Activated naive CD8-positive, alpha-beta T cell (primary cell): ENCODE data around the gene CYP4F22.
A peak's percentile ranks its signal among the peaks of the same experiment; 100 is the strongest.
"Not testable (repeated sequence)": the region's sequence is repeated elsewhere in the genome, so short reads cannot be mapped to it uniquely, and the experiment has no call there.

Source experiments
- H3K27ac Mint-ChIP-seq: one replicate; pipeline ENCODE4 v1.8.0; 2021; ENCODE audit warnings: mixed read lengths
- H3K27me3 Mint-ChIP-seq: one replicate; pipeline ENCODE4 v1.8.0; 2021; ENCODE audit warnings: mixed read lengths
- H3K36me3 Mint-ChIP-seq: one replicate; pipeline ENCODE4 v1.8.0; 2021; ENCODE audit warnings: mixed read lengths
- H3K4me1 Mint-ChIP-seq: one replicate; pipeline ENCODE4 v1.8.0; 2021; ENCODE audit warnings: low read depth, mixed read lengths
- H3K4me3 Mint-ChIP-seq: one replicate; pipeline ENCODE4 v1.8.0; 2021; ENCODE audit warnings: mild to moderate bottlenecking, mixed read lengths
- H3K9me3 Mint-ChIP-seq: one replicate; pipeline ENCODE4 v1.8.0; 2021; ENCODE audit warnings: low read depth, mixed read lengths

CYP4F22 gene

GRCh38 chr19:15508035-15508710 lies at the start of gene CYP4F22:
TSS of gene CYP4F22 (plus strand) at chr19:15508525. CDS start at chr19:15525337, 16,812 bp downstream.
- Mint-ChIP-seq H3K4me1 (peaks cover 26% of the 10 kb centered on the region), H3K9me3 (no peaks in the 10 kb centered on the region), H3K27ac (no peak within 1 kb of the TSS), H3K27me3 (no peaks in the 10 kb centered on the region), H3K36me3 (no peaks in the 10 kb centered on the region), H3K4me3 (peak within 1 kb of the TSS; percentile 85)

DNA sequence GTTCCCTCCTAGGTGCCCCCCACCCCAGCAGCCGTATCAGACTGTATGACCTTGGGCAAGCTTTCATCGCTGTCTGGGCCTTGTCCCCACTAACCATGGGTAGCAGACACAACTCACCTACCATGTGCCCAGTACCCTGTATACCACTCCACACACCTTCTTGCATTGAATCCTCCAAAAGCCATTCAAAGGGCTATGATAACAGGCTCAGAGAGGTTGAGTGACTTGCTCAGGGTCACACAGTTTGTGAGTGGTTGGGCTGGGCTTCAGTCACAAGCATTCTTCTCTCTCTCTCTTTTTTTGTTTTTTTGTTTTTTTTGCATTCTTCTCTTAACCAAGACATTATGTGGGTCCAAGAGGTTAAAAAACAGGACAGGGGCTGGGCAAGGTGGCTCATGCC lies 46.6 kb upstream of the CYP4F22 start:
- Mint-ChIP-seq H3K27me3 (no peaks in the 10 kb centered on the region), H3K36me3 (peaks cover 4% of the 10 kb centered on the region), H3K4me3 (peak overlapping the region; percentile 76), H3K4me1 (peaks cover 44% of the 10 kb centered on the region), H3K27ac (peak overlapping the region; percentile 91), H3K9me3 (no peaks in the 10 kb centered on the region)

GRCh38 chr19:15463861-15464371 lies 44.4 kb upstream of the CYP4F22 start:
- Mint-ChIP-seq H3K36me3 (peaks cover 4% of the 10 kb centered on the region), H3K4me3 (peak overlapping the region; percentile 94), H3K9me3 (no peaks in the 10 kb centered on the region), H3K27me3 (no peaks in the 10 kb centered on the region), H3K4me1 (peaks cover 66% of the 10 kb centered on the region), H3K27ac (peak overlapping the region; percentile 91)

DNA sequence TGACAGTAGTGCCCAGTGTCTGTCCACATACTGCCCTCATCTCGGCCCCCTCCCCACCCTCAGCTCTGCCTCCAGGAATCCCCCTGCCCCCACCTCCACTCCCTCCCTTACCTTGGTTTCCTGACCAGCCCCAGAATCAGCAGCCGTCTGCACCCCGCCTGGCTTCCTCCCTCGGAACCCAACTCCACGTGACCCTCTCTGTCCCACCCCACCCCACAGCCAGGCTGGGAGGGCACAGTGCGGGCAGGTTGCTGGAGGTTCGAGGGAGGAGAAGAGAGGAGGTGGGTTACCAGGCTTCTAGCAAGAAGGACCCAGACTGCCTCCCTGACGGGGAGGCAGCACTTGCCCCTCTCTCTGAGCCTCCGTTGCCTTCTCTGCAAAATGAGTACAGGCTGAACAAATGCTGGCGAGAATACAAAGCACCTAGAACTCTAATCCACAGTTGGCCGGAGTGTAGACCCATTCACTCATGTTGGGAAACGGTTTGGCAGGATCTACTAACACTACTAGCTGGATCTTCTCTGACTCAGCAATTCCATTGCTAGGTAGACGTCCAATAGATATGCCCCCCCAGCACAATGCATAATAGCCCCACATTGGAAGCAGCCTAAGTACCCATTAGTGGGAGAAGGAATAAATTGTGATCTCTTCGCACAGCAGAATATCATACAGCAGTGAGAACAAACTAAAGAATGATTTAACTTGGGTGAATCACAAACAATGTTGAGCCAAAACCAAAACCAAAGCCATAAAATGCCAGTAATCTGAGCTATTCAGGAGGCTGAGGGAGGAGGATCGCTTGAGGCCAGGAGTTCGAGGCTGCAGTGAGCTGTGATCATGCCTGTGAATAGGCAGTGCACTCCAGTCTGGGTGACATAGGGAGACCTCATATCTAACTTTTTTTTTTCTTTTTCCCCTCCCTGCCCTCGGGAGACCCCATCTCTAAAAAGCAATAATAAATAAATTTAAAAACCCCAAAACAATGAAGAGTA lies 43.6 kb upstream of the CYP4F22 start, which contains the start of gene RASAL3:
Gene RASAL3 (minus strand): TSS at position 151 of the 992 bp plus-strand sequence. CDS start 186 bp downstream, outside the sequence.
- Mint-ChIP-seq H3K9me3 (no peaks in the 10 kb centered on the region), H3K27ac (peak within 1 kb of the TSS; percentile 95), H3K4me1 (peaks cover 70% of the 10 kb centered on the region), H3K27me3 (no peaks in the 10 kb centered on the region), H3K4me3 (peak within 1 kb of the TSS; percentile 94), H3K36me3 (peaks cover 4% of the 10 kb centered on the region)

DNA sequence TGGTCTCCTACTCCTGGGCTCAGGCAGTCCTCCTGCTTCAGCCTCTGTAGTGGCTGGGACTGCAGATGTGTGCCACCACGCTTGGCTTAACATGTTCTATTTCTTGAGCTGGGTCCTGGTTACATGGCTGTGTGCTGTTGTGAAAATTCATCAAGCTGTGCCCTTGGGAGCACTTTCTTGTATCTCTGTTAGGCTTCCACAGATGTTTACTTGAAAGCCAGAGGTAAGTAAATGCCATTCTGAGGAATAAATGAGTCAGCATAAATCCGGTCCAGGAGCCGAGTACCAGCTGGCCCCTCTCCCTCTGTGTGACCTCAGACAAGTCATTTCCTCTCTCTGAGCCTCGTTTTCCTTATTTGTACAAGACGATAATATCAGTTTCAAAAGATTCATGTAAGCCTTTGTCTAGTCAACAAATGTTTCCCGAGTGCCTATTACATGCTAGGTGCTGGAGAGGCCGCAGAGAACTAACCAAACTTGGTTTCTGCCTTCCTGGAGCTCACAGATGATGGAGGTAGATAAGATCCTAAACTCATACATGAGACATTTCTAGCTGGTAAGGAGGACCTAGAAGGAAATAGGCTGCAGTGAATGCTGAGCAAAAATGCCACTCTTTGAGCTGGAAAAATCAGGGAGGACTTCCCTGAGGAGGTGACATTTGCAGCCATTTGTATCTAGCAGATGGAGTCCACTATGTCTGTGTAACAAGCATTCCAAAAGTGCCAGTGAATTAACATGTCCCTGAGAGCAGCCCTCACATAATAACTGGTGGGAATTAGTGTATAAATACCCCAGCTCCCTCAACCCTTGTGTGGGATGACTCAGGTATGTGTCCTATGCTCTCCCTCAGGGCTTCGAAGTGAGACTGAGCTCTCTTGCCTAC lies 41.2 kb upstream of the CYP4F22 start:
- Mint-ChIP-seq H3K36me3 (no peaks in the 10 kb centered on the region), H3K27ac (peak overlapping the region; percentile 94), H3K4me3 (peak overlapping the region; percentile 74), H3K9me3 (no peaks in the 10 kb centered on the region), H3K4me1 (peaks cover 61% of the 10 kb centered on the region), H3K27me3 (no peaks in the 10 kb centered on the region)

- H3K36me3 Mint-ChIP-seq = no peaks in the 10 kb centered on the region
- H3K4me1 Mint-ChIP-seq = peaks cover 57% of the 10 kb centered on the region
- H3K9me3 Mint-ChIP-seq = no peaks in the 10 kb centered on the region
- H3K27ac Mint-ChIP-seq = peak overlapping the region; percentile 94
- H3K4me3 Mint-ChIP-seq = peak overlapping the region; percentile 87
- H3K27me3 Mint-ChIP-seq = no peaks in the 10 kb centered on the region
Measured at GRCh38 chr19:15467734-15468214, 40.6 kb upstream of the CYP4F22 start.

GRCh38 chr19:15468675-15469512 lies 39.4 kb upstream of the CYP4F22 start:
- H3K9me3 Mint-ChIP-seq = no peaks in the 10 kb centered on the region
- no peaks in the 10 kb centered on the region for H3K27me3 Mint-ChIP-seq
- peak overlapping the region; percentile 87 for H3K27ac Mint-ChIP-seq
- peaks cover 55% of the 10 kb centered on the region for H3K4me1 Mint-ChIP-seq
- H3K36me3 Mint-ChIP-seq = no peaks in the 10 kb centered on the region
- H3K4me3 Mint-ChIP-seq = peak overlapping the region; percentile 87

GRCh38 chr19:15469513-15470297 lies 38.6 kb upstream of the CYP4F22 start:
- Mint-ChIP-seq H3K4me1 (peaks cover 52% of the 10 kb centered on the region), H3K9me3 (no peaks in the 10 kb centered on the region), H3K27ac (peak overlapping the region; percentile 87), H3K36me3 (no peaks in the 10 kb centered on the region), H3K27me3 (no peaks in the 10 kb centered on the region), H3K4me3 (peak overlapping the region; percentile 90)

DNA sequence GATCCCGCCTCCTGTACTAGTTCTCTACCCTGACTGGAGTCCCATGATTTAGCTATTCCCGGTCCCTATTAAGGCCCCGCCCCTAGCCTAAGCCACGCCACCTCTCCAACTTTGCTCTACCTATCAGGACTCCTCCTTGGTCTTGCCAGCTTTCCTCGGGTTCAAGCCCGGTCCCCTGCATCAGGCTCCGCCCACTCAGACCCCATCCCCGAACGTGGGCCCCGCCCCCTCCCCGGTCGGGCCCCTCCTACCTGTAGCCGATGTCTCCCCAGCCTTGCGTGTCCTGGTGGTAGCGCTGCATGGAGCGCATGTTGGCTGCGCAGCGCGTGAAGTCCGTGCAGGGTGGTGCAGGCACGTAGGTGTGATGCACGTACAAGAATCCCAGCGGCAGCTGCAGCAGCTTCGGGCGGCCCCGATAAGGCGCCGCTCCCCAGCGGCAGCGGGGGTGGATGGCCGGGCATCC lies 36.7 kb upstream of the CYP4F22 start:
- peaks cover 48% of the 10 kb centered on the region for H3K4me1 Mint-ChIP-seq
- no peaks in the 10 kb centered on the region for H3K36me3 Mint-ChIP-seq
- H3K27ac Mint-ChIP-seq = no peak overlapping the region
- no peaks in the 10 kb centered on the region for H3K27me3 Mint-ChIP-seq
- no peaks in the 10 kb centered on the region for H3K9me3 Mint-ChIP-seq
- H3K4me3 Mint-ChIP-seq = no peak overlapping the region

DNA sequence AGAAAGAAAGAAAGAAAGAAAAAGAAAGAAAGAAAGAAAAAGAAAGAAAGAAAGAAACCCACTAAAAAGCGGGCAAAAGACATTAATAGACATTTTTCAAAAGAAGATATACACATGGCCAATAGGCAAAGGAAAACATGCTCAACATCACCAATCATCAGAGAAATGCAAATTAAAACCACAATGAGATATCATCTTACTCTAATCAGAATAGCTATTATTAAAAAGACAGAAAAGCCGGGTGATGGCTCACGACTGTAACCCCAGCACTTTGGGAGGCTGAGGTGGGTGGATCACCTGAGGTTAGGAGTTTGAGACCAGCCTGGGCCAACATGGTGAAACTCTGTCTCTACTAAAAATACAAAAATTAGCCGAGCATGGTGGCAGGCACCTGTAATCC lies 34.5 kb upstream of the CYP4F22 start:
- H3K4me1 Mint-ChIP-seq = peaks cover 35% of the 10 kb centered on the region
- H3K27me3 Mint-ChIP-seq, H3K4me3 Mint-ChIP-seq, H3K27ac Mint-ChIP-seq, H3K9me3 Mint-ChIP-seq, H3K36me3 Mint-ChIP-seq: not testable (repeated sequence)

DNA sequence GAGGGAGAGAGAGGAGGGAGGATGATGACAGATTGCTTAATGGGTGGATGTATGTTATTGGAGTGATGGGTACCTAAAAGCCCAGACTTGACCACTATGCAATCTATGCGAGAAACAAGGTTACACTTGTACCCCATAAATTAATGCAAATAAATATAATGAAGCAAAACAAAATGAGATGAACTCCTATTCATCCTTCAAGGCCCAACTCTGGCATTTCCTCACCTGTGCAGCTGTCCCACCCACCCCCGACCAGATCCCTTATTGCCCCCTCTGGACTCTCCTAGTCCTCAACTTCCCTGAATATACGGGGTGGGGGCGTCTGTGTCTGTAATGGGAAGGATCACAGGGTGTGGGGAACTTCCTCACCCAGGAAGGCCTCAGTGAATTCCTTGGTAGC lies 33.2 kb upstream of the CYP4F22 start:
- Mint-ChIP-seq H3K27ac (no peak overlapping the region), H3K9me3 (no peaks in the 10 kb centered on the region), H3K4me3 (no peak overlapping the region), H3K36me3 (no peaks in the 10 kb centered on the region), H3K27me3 (no peaks in the 10 kb centered on the region), H3K4me1 (peaks cover 37% of the 10 kb centered on the region)

GRCh38 chr19:15475611-15476010 lies 32.7 kb upstream of the CYP4F22 start:
- no peak overlapping the region for H3K4me3 Mint-ChIP-seq
- H3K36me3 Mint-ChIP-seq = no peaks in the 10 kb centered on the region
- no peaks in the 10 kb centered on the region for H3K9me3 Mint-ChIP-seq
- H3K27me3 Mint-ChIP-seq = no peaks in the 10 kb centered on the region
- H3K27ac Mint-ChIP-seq = no peak overlapping the region
- H3K4me1 Mint-ChIP-seq = peaks cover 40% of the 10 kb centered on the region

DNA sequence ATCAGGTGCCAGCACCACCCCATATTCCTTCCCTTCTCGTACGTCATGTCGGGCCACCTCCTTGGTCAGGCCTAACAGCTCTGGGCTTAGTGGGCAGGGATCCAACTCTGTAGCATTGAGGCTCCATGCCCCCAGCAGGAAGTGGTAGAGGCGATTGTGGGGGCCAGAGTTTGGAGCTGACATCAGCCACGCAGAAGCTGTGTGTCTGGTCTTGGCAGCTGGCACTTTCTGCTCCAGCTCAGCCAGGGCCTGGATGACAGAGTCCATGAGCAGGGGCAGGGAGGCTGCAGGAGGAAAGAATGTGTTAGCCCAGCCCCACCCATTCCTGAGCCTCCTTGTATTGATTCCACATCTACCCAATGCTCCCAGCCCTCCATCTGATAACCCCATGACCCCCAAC lies 32.0 kb upstream of the CYP4F22 start:
- Mint-ChIP-seq H3K27ac (no peak overlapping the region), H3K9me3 (no peaks in the 10 kb centered on the region), H3K4me1 (peaks cover 40% of the 10 kb centered on the region), H3K36me3 (no peaks in the 10 kb centered on the region), H3K27me3 (no peaks in the 10 kb centered on the region), H3K4me3 (no peak overlapping the region)
